ENCODE data around the gene OSBPL7.

- TF ChIP-seq CTCF (IDR thresholded peaks at IDR 0.05) (no peak), POLR2A (IDR thresholded peaks at IDR 0.05) (no peak)
Measured at GRCh38 chr17:47852113-47852949, 30.7 kb upstream of the OSBPL7 start.

Data from body of pancreas (tissue), 4 donors.